ENCODE measurements around the gene SELENOW.
"Not testable (repeated sequence)": the region's sequence is repeated elsewhere in the genome, so short reads cannot be mapped to it uniquely, and the experiment has no call there.

The SELENOW gene

GRCh38 chr19:47786566-47786965, 8.1 kb downstream of the SELENOW start:
- no peak for DNase-seq (ENCODE audit: low read depth)

DNA sequence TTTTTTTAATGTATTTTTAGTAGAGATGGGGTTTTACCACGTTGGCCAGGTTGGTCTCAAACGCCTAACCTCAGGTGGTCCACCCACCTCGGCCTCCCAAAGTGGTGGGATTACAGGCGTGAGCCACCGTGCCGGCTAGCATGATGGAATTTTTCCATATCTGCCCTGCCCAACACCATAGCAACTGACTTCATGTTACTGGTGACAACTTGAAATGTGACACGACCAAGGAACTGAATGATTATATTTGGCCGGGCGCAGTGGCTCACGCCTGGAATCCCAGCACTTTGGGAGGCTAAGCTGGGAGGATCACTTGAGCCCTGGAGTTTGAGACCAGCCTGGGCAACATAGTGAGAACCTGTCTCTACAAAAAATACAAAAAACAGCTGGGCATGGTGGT, 8.8 kb downstream of the SELENOW start:
- not testable (repeated sequence) for DNase-seq (ENCODE audit: low read depth)

- not testable (repeated sequence) for DNase-seq (ENCODE audit: low read depth)
These were observed 11.3 kb downstream of the SELENOW start for GRCh38 chr19:47789811-47790210.

GRCh38 chr19:47790398-47790814, 11.9 kb downstream of the SELENOW start:
- DNase-seq (ENCODE audit: low read depth): peak; percentile 68

DNA sequence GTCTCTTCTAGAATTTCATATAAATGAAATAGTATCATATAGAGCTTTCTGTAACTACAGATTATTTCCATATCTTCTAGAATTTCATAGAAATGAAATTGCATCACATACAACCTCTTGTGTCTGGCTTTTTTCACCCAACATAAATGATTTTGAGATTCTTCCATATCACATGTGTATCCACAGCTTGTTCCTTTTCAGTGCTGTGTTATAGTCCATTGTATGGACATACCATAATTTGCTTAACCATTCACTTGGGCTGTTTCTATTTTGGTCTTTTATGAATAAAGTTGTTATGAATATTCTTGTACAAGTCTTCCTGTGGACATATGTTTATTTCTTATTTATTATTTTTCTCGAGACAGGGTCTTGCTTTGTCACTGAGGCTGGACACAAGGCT, 14.1 kb downstream of the SELENOW start:
- no peak for DNase-seq (ENCODE audit: low read depth)

DNA sequence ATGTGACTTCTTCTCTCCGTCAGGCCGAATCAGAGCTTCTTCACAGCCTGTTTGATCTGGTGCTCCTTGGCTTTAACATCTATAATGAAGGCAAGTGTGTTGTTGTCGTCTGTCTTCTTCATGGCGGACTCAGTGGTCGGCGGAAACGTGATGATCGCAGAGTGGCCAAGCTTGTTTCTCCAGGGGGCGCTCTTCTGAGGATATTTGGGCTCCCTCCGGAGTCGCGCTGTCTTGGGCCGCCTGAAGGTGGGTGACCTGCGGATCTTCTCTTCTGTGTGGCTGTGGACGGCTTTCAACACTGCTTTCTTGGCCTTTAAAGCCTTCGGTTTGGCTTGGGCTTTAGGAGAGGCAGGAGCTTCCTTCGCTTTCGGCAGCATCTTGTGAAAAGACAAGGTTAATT, 16.0 kb downstream of the SELENOW start:
- DNase-seq (ENCODE audit: low read depth): no peak

DNA sequence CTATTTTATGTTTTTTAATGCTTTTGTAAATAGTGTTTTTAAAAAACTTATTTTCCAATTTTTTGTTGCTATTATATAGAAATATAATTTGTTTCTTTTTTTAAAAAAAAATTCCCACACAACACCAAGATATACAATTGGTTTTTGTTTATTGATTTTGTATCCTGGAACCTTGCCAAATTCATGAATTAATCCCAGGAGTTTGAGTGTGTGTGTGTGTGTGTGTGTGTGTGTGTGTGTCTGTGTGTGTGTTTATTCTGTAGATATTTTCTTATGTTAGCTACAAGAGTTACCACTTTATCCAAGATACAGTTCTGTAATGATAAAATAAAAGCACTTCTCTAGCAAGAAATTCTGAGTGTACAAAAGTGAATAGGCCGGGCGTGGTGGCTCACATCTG, 18.3 kb downstream of the SELENOW start:
- DNase-seq (ENCODE audit: low read depth): no peak

GRCh38 chr19:47797996-47798903, 19.7 kb downstream of the SELENOW start:
- DNase-seq (ENCODE audit: low read depth): no peak

- no peak for DNase-seq (ENCODE audit: low read depth)
These were observed 20.4 kb downstream of the SELENOW start for GRCh38 chr19:47798904-47799266.

GRCh38 chr19:47801270-47801669, 22.8 kb downstream of the SELENOW start:
- no peak for DNase-seq (ENCODE audit: low read depth)

DNA sequence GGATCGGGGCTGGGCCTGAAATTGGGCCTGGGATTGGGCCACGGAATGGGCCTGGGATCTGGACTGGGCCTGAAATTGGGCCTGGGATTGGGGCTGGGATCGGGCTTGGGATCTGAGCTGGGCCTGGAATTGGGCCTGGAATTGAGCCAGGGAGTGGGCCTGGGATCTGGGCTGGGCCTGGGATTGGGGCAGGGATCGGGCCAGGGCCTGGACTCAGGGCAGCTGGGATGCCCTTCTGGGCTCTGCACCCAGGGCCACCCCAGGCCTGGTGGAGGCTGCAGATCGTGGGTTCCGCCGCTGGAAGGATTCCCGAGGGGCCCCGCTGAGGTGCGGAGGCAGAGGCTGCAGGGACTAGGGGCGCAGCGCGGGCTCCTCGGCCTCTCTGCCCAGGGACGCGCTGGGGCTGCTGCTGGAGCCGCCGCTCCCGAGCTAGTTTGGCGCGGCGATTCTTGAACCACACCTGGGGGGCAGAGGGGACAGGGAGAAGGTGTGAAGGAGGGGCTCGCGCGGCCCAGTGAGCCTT, 24.1 kb downstream of the SELENOW start:
- no peak for DNase-seq (ENCODE audit: low read depth)

GRCh38 chr19:47803148-47803547, 24.6 kb downstream of the SELENOW start:
- not testable (repeated sequence) for DNase-seq (ENCODE audit: low read depth)

DNA sequence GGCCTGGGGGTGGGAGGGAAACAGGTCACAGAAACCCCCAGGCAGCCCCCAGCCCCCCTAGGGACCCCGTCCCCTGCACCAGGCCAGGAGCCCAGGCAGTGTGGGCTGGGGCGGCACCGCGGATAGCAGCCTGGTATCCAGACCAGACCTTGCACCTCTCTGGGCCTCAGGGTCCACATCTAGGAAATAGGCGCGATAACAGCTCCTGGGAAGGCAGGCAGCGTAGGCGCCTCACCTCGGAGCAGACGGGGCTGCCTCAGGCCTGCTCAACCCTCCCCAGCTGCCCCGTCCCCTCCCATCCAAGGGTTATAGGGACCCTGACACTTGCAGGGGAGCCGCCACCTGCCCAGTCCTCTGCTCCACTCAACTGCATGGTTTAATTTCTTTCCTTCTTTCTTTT, 25.2 kb downstream of the SELENOW start:
- not testable (repeated sequence) for DNase-seq (ENCODE audit: low read depth)

DNA sequence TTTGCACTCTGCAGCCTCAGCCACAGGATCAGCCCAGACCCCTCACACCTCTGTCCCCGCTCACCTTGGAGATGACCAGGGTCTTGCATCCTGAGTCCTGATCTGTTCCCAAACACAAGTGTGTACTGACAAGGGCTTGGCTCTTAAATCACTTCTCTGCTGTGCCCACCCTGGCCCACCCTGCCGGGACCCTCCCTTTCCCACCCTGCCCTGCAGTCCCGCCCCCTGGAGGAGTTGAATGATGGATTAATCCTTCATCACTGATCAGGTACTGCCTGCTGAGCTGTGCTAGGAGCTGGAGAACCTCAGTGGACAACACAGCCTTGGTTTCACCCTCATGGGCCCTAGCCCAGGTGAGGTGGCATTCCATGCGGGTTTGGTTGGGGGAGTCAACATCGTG, 25.9 kb downstream of the SELENOW start, which contains the start of gene TPRX1:
Gene TPRX1, minus strand, starts transcription at position 101 of the 400 bp plus-strand sequence. Its CDS starts 12 bp downstream, at position 89.
- DNase-seq (ENCODE audit: low read depth): not testable (repeated sequence)

GRCh38 chr19:47805313-47805712, 26.8 kb downstream of the SELENOW start:
- DNase-seq (ENCODE audit: low read depth): no peak

DNA sequence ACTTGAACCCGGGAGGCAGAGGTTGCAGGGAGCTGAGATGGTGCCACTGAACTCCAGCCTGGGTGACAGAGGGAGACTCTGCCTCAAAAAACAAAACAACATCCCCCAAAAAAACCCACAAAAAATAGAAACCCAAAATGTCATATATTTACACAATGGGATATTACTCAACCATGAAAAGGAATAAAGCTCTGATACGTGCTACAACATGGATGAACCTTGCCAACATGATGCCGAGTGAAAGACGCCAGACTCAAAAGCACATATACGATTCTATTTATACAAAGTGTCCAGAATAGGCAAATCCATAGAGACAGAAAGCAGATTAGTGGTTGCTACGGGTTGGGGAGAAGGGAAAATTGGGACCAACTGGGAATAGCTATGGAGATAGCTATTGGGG, 27.9 kb downstream of the SELENOW start:
- DNase-seq (ENCODE audit: low read depth): no peak

GRCh38 chr19:47813304-47813994, 34.9 kb downstream of the SELENOW start:
- DNase-seq (ENCODE audit: low read depth): peak; percentile 64

GRCh38 chr19:47813995-47814328, 35.5 kb downstream of the SELENOW start:
- DNase-seq (ENCODE audit: low read depth): no peak

- DNase-seq (ENCODE audit: low read depth): not testable (repeated sequence)
These were observed 37.8 kb downstream of the SELENOW start for GRCh38 chr19:47816270-47816669.

DNA sequence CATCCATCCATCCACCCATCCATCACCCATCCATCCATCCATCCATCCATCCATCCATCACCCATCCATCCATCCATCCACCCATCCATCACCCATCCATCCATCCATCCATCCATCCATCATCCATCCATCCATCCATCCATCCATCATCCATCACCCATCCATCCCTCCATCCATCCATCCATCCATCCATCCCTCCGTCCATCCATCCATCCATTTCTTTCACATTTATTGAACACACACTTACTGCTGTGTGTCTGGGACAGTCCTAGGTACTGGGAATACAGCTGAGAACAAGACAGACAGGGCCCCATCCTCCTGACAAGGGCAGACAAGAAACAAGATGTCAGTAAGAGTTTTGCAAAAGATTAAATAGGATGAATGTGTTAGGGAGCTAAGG, 39.7 kb downstream of the SELENOW start:
- DNase-seq (ENCODE audit: low read depth): not testable (repeated sequence)

DNA sequence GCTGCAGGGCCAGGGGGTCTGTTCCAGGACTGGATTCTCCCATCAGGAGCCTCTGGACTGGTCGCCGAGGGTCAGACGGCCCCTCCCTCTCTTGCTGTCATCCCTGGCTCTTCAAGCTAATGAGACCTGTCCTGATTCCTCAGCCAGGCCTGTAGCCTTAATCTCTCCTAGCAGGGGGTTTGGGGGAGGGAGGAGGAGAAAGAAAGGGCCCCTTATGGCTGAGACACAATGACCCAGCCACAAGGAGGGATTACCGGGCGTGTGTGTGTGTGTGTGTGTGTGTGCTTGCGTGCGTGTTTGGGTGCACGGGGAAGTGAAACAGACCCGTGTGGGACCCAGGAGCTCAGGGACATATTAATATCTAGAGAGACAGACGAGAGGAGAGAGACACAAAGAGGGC, 41.4 kb downstream of the SELENOW start:
- no peak for DNase-seq (ENCODE audit: low read depth)

GRCh38 chr19:47820410-47820809, 41.9 kb downstream of the SELENOW start:
- no peak for DNase-seq (ENCODE audit: low read depth)

GRCh38 chr19:47821460-47822020, 43.0 kb downstream of the SELENOW start, which contains the start of gene CRX:
TSS of gene CRX (plus strand) at chr19:47821937. CDS start at chr19:47834444, 12,507 bp downstream.
- no peak for DNase-seq (ENCODE audit: low read depth)
